ENCODE measurements around the gene HSPA12B. TPM values are rescaled to one million over a fixed set of nuclear protein-coding genes. Genes with fewer than 3 reads are reported as not detected.
A peak's percentile ranks its signal among the peaks of the same experiment; 100 is the strongest.

The HSPA12B gene
- total and polyA plus RNA-seq, 9 of the 15 experiments (the other 6 are each of a cell fraction or from before 2014, with no cell fraction given): 0.03 to 0.07 TPM; not detected in 7

- 96% methylated on average over 7 of the region's 11 CpGs for WGBS (ENCODE audit: insufficient coverage, low coverage, missing lambda C conversion rate)
- DNase-seq (ENCODE audit: extremely low read depth in 1 of 4, low spot score in 3 of 4) (no peak), FAIRE-seq (no peak), ATAC-seq (no peak)
- peak overlapping the region in 1 of 2 experiments; percentile 26; a peak in 1 of 4 replicates for H3K9ac ChIP-seq (ENCODE audit: insufficient read depth in 1 of 2, low read depth in 2 of 2, low read length in 2 of 2)
- H3K9me3 ChIP-seq (replicated peaks; ENCODE audit: control insufficient read depth, insufficient read depth, low read depth, low read length): no peaks in the 10 kb centered on the region
- no peaks in the 10 kb centered on the region for H3K9me1 ChIP-seq (ENCODE audit: control insufficient read depth, insufficient read depth, low read length)
- TF ChIP-seq PHF21A (IDR thresholded peaks at IDR 0.05; ENCODE audit: borderline replicate concordance, low read depth): no peak
- no peak for TF ChIP-seq SRSF1 (IDR thresholded peaks at IDR 0.05; ENCODE audit: low read depth, low read length)
- TF ChIP-seq MAFF (IDR thresholded peaks at IDR 0.05; ENCODE audit: low read length): no peak
- no peak for TF ChIP-seq HLTF (IDR thresholded peaks at IDR 0.05)
- TF ChIP-seq SMAD2 (IDR thresholded peaks at IDR 0.05; ENCODE audit: low read depth, low read length): no peak
- TF ChIP-seq, protein P1, sequence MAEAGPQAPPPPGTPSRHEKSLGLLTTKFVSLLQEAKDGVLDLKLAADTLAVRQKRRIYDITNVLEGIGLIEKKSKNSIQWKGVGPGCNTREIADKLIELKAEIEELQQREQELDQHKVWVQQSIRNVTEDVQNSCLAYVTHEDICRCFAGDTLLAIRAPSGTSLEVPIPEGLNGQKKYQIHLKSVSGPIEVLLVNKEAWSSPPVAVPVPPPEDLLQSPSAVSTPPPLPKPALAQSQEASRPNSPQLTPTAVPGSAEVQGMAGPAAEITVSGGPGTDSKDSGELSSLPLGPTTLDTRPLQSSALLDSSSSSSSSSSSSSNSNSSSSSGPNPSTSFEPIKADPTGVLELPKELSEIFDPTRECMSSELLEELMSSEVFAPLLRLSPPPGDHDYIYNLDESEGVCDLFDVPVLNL (CRISPR knock-in tag; IDR thresholded peaks at IDR 0.05; ENCODE audit: low read depth): no peak
- no peak for TF ChIP-seq PHB2 (IDR thresholded peaks at IDR 0.05; ENCODE audit: low read depth)
- no peak for TF ChIP-seq YY1 (IDR thresholded peaks at IDR 0.05; ENCODE audit: borderline replicate concordance in 1 of 3, control insufficient read depth in 1 of 3, extremely low read depth in 1 of 3, insufficient read depth in 3 of 3, insufficient read length in 1 of 3, insufficient replicate concordance in 2 of 3, low read depth in 1 of 3, low read length in 2 of 3)
- TF ChIP-seq IRF2 (CRISPR knock-in tag; IDR thresholded peaks at IDR 0.05): no peak
- no peak for TF ChIP-seq CBFA2T3 (IDR thresholded peaks at IDR 0.05)
- H3K27ac ChIP-seq (ENCODE audit: extremely low read depth, low read depth, low read length): no peak overlapping the region
- no peak overlapping the region for H3K4me2 ChIP-seq (ENCODE audit: insufficient read depth, low read length)
- H3K27me3 ChIP-seq (ENCODE audit: control insufficient read depth in 2 of 2, insufficient read depth in 2 of 2, low read length in 2 of 2): no peaks in the 10 kb centered on the region
- peaks cover 0 to 17% of the 10 kb centered on the region in 2 experiments; a peak in 3 of 5 replicates for H3K4me1 ChIP-seq (replicated peaks in 1 of 2; ENCODE audit: control insufficient read depth in 2 of 2, insufficient read depth in 2 of 2, low read length in 2 of 2)
- H3K36me3 ChIP-seq (ENCODE audit: control insufficient read depth, insufficient read depth, low read length): peaks cover 55% of the 10 kb centered on the region; the same call in 2 of the 3 replicates
- H4K20me1 ChIP-seq (replicated peaks; ENCODE audit: control insufficient read depth, insufficient read depth, low read length): no peaks in the 10 kb centered on the region
- no peak overlapping the region for H3K4me3 ChIP-seq
- in situ Hi-C loops (cut with MboI) (no loop called here), intact Hi-C loops (cut with micrococcal nuclease) (no loop called here)
- CTCF ChIA-PET (ENCODE audit: low intra/inter-chr PET ratio): no interaction called here
- BruUV-seq (replicated peaks): no TSS peak
- H2AFZ ChIP-seq (ENCODE audit: low read depth, low read length): no peak overlapping the region
- peaks cover 2% of the 10 kb centered on the region; the same call in 2 of the 3 replicates for H3K79me2 ChIP-seq (ENCODE audit: control insufficient read depth, insufficient read depth, low read length)
- POLR2A ChIA-PET: no interaction called here
Measured at GRCh38 chr20:3759316-3759823, 26.9 kb downstream of the HSPA12B start.

Data from K562 (cell line).